ENCODE measurements around the gene LRMDA.

The LRMDA gene

GRCh38 chr10:76209135-76209534, 777.7 kb downstream of the LRMDA start:
- no peak for DNase-seq (ENCODE audit: low read depth)

GRCh38 chr10:76210211-76210610, 778.8 kb downstream of the LRMDA start:
- DNase-seq (ENCODE audit: low read depth): no peak

- DNase-seq (ENCODE audit: low read depth): no peak
These were observed 780.3 kb downstream of the LRMDA start for GRCh38 chr10:76211691-76212090.

- no peak for DNase-seq (ENCODE audit: low read depth)
These were observed 782.5 kb downstream of the LRMDA start for GRCh38 chr10:76213876-76214275.

- DNase-seq (ENCODE audit: low read depth): no peak
These were observed 786.6 kb downstream of the LRMDA start for GRCh38 chr10:76218035-76218434.

- no peak for DNase-seq (ENCODE audit: low read depth)
These were observed 797.9 kb downstream of the LRMDA start for GRCh38 chr10:76229341-76229740.

GRCh38 chr10:76230921-76231285, 799.5 kb downstream of the LRMDA start:
- no peak for DNase-seq (ENCODE audit: low read depth)

- DNase-seq (ENCODE audit: low read depth): no peak
These were observed 800.0 kb downstream of the LRMDA start for GRCh38 chr10:76231286-76231934.

GRCh38 chr10:76234499-76235226, 803.2 kb downstream of the LRMDA start:
- no peak for DNase-seq (ENCODE audit: low read depth)

- no peak for DNase-seq (ENCODE audit: low read depth)
These were observed 804.9 kb downstream of the LRMDA start for GRCh38 chr10:76236356-76236755.

- DNase-seq (ENCODE audit: low read depth): no peak
These were observed 811.5 kb downstream of the LRMDA start for GRCh38 chr10:76242956-76243355.

- no peak for DNase-seq (ENCODE audit: low read depth)
These were observed 812.8 kb downstream of the LRMDA start for GRCh38 chr10:76244061-76244686.

GRCh38 chr10:76245951-76246495, 814.6 kb downstream of the LRMDA start:
- DNase-seq (ENCODE audit: low read depth): no peak

GRCh38 chr10:76248649-76249200, 817.3 kb downstream of the LRMDA start:
- DNase-seq (ENCODE audit: low read depth): no peak

- no peak for DNase-seq (ENCODE audit: low read depth)
These were observed 820.6 kb downstream of the LRMDA start for GRCh38 chr10:76251841-76252671.

GRCh38 chr10:76252733-76253132, 821.3 kb downstream of the LRMDA start:
- no peak for DNase-seq (ENCODE audit: low read depth)

- no peak for DNase-seq (ENCODE audit: low read depth)
These were observed 823.8 kb downstream of the LRMDA start for GRCh38 chr10:76255241-76255640.

GRCh38 chr10:76257816-76258215, 826.4 kb downstream of the LRMDA start:
- DNase-seq (ENCODE audit: low read depth): no peak

- no peak for DNase-seq (ENCODE audit: low read depth)
These were observed 834.2 kb downstream of the LRMDA start for GRCh38 chr10:76265441-76266113.

GRCh38 chr10:76268530-76268929, 837.1 kb downstream of the LRMDA start:
- DNase-seq (ENCODE audit: low read depth): no peak

GRCh38 chr10:76268954-76269353, 837.5 kb downstream of the LRMDA start:
- no peak for DNase-seq (ENCODE audit: low read depth)
